ENCODE measurements around the gene FHIP1B. TPM values are rescaled to one million over a fixed set of nuclear protein-coding genes. Genes with fewer than 3 reads are reported as not detected.

The FHIP1B gene
- total RNA-seq, 1 experiment from 2014 or later, result 32.1 TPM

GRCh38 chr11:6214530-6214929, 19.9 kb downstream of the FHIP1B start (continued):
- TF ChIP-seq EZH2 (IDR thresholded peaks at IDR 0.05), result no peak
- no peak for TF ChIP-seq ATF3 (IDR thresholded peaks at IDR 0.05)
- TF ChIP-seq REST (IDR thresholded peaks at IDR 0.05; ENCODE audit: low read depth), result no peak
- no peak for TF ChIP-seq SRF (IDR thresholded peaks at IDR 0.05; ENCODE audit: low read depth)
- TF ChIP-seq EZH2phosphoT487 (IDR thresholded peaks at IDR 0.05; ENCODE audit: borderline replicate concordance), result no peak
- TF ChIP-seq CBX3 (IDR thresholded peaks at IDR 0.05; ENCODE audit: low read depth), result no peak

GRCh38 chr11:6210274-6210955, 24.0 kb downstream of the FHIP1B start:
- ChIA-PET CTCF (no interaction called here), RAD21 (ENCODE audit: low non-redundant PET in 1 of 2, low total read pairs in 2 of 2, uncharacterized antibody in 2 of 2, unreplicated experiment in 2 of 2) (no interaction called here), POLR2A (no interaction called here)
- no peaks in the 10 kb centered on the region for H4K20me1 ChIP-seq (ENCODE audit: insufficient read depth)
- intact Hi-C loops (cut with micrococcal nuclease), result no loop called here
- H3K27me3 ChIP-seq (ENCODE audit: insufficient read depth, low read length), result no peaks in the 10 kb centered on the region
- no peak overlapping the region for H2AFZ ChIP-seq (ENCODE audit: low read depth, low read length, poor library complexity, severe bottlenecking)
- H3K4me3 ChIP-seq (replicated peaks in 1 of 2; ENCODE audit: low read depth in 1 of 2, low read length in 2 of 2), result no peak overlapping the region
- no peak overlapping the region for H3K27ac ChIP-seq (ENCODE audit: low read depth, low read length)
- H3K79me2 ChIP-seq (ENCODE audit: insufficient read depth, low read length), result no peaks in the 10 kb centered on the region
- DNase-seq (ENCODE audit: low read depth, low spot score) (no peak), ATAC-seq (no peak)
- no peaks in the 10 kb centered on the region for H3K9me2 ChIP-seq (ENCODE audit: insufficient read depth)
- no peaks in the 10 kb centered on the region for H3K4me1 ChIP-seq (ENCODE audit: control insufficient read depth in 1 of 2, insufficient read depth in 2 of 2, low read length in 2 of 2)
- no peaks in the 10 kb centered on the region for H3K9me3 ChIP-seq (ENCODE audit: control insufficient read depth in 1 of 2, insufficient read depth in 1 of 2, low read depth in 1 of 2, low read length in 2 of 2)
- no TSS peak for BruUV-seq (replicated peaks)
- H3K4me2 ChIP-seq (ENCODE audit: low read length), result no peak overlapping the region
- no peak overlapping the region for H3K9ac ChIP-seq (ENCODE audit: low read length)
- H3K36me3 ChIP-seq (ENCODE audit: control insufficient read depth in 1 of 2, insufficient read depth in 2 of 2, low read length in 2 of 2), result peaks cover 12 to 15% of the 10 kb centered on the region in 2 experiments
- no peak for TF ChIP-seq SRF (IDR thresholded peaks at IDR 0.05; ENCODE audit: low read depth)
- no peak for TF ChIP-seq YY1 (IDR thresholded peaks at IDR 0.05; ENCODE audit: extremely low read depth, insufficient replicate concordance, low read depth, low read length)
- TF ChIP-seq ATF3 (IDR thresholded peaks at IDR 0.05), result no peak
- TF ChIP-seq TCF7L2 (IDR thresholded peaks at IDR 0.05; ENCODE audit: borderline replicate concordance, extremely low read depth, insufficient read depth, insufficient read length), result no peak
- no peak for TF ChIP-seq FOSL1 (IDR thresholded peaks at IDR 0.05; ENCODE audit: low read depth)
- TF ChIP-seq POLR2A (IDR thresholded peaks at IDR 0.05; ENCODE audit: borderline replicate concordance, extremely low read depth, insufficient read depth, insufficient read length), result no peak
- TF ChIP-seq SIN3A (IDR thresholded peaks at IDR 0.05; ENCODE audit: low read depth), result no peak
- TF ChIP-seq JUND (IDR thresholded peaks at IDR 0.05), result no peak
- no peak for TF ChIP-seq EZH2phosphoT487 (IDR thresholded peaks at IDR 0.05; ENCODE audit: borderline replicate concordance)
- TF ChIP-seq ZNF274 (IDR thresholded peaks at IDR 0.05; ENCODE audit: low read depth, low read length), result no peak
- TF ChIP-seq ELF1 (IDR thresholded peaks at IDR 0.05; ENCODE audit: borderline replicate concordance, low read depth), result no peak
- no peak for TF ChIP-seq SP1 (IDR thresholded peaks at IDR 0.05; ENCODE audit: low read depth)
- TF ChIP-seq REST (IDR thresholded peaks at IDR 0.05; ENCODE audit: low read depth), result no peak
- no peak for TF ChIP-seq MAX (IDR thresholded peaks at IDR 0.05)

Data from HCT116 (cell line).